Duodenal mucosa (tissue), 2 donors: ENCODE measurements around the gene PAX5.

ENCODE experiments used
- H3K27ac ChIP-seq: one replicate; pipeline ENCODE4 v1.7.0; 2013; ENCODE audit warnings: low read depth, low read length
- H3K27me3 ChIP-seq, 2 donors: one replicate each; pipeline ENCODE4 v1.7.0; 2013; ENCODE audit warnings: low read length in 2 of 2, control low read depth in 1 of 2; ENCODE audit not compliant: insufficient read depth in 2 of 2, control insufficient read depth in 1 of 2
- H3K36me3 ChIP-seq, 2 donors: one replicate each; pipeline ENCODE4 v1.7.0; 2013; ENCODE audit warnings: low read length in 2 of 2, control low read depth in 1 of 2; ENCODE audit not compliant: insufficient read depth in 2 of 2, control insufficient read depth in 1 of 2
- H3K4me1 ChIP-seq, 2 donors: one replicate each; pipeline ENCODE4 v1.7.0; 2013; ENCODE audit warnings: low read length in 2 of 2, control low read depth in 1 of 2; ENCODE audit not compliant: insufficient read depth in 2 of 2, control insufficient read depth in 1 of 2
- H3K4me3 ChIP-seq, 2 donors: one replicate each; pipeline ENCODE4 v1.7.0; 2013; ENCODE audit warnings: low read length in 2 of 2, low read depth in 1 of 2
- H3K9ac ChIP-seq, 2 donors: one replicate each; pipeline ENCODE4 v1.7.0; 2013; ENCODE audit warnings: low read length in 2 of 2, low read depth in 1 of 2
- H3K9me3 ChIP-seq, 2 donors: one replicate each; pipeline ENCODE4 v1.7.0; 2013; ENCODE audit warnings: low read length in 2 of 2, control low read depth in 1 of 2; ENCODE audit not compliant: control insufficient read depth in 1 of 2

The PAX5 gene

DNA sequence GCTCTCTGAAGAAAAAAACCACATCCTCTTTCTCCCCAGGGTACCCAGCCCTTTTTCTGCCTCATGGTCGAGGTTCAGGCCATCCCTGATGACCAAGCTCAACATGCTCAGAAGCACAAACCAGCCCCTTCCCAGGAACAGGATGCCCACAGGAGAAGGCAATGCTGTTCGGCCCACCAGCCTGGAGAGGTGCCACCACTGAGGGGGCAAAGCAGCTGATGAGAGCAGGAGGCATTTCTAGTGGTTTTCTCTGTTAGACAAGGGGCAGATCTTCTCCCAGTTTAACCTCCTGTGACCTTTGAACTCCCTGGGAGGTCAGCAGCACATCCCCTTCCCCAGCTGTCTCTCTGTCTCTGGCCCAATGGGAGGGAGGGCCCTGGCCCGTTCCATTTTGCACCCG, 73.0 kb downstream of the PAX5 start:
- Histone ChIP-seq H3K9me3 (no peaks in the 10 kb centered on the region), H3K27ac (no peak overlapping the region), H3K9ac (no peak overlapping the region), H3K27me3 (peaks cover 0 to 9% of the 10 kb centered on the region in 2 donors), H3K4me3 (peak overlapping the region; percentile 30 to 32), H3K4me1 (no peaks in the 10 kb centered on the region), H3K36me3 (no peaks in the 10 kb centered on the region)

DNA sequence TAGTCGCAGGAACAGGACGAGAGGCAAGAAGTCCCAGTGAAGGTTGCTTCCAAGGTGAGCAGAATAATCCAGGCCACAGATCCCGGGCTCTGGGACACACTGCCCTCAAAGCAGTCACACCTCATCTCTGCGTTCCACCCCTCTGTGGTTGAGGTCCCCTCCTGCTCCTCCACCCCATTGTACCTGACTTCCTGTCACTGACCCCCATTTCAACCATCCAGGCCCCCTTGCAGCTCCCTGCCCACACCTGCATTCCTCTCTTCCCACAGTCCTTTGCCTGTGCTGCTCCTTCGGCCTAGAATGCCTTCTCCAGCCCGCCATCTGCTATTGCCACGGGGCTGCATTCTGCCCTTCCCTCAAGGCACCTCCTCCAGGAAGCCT, 73.5 kb downstream of the PAX5 start:
- Histone ChIP-seq H3K27ac (no peak overlapping the region), H3K4me3 (no peak overlapping the region), H3K27me3 (peaks cover 0 to 9% of the 10 kb centered on the region in 2 donors), H3K9ac (no peak overlapping the region), H3K36me3 (no peaks in the 10 kb centered on the region), H3K9me3 (no peaks in the 10 kb centered on the region), H3K4me1 (no peaks in the 10 kb centered on the region)

DNA sequence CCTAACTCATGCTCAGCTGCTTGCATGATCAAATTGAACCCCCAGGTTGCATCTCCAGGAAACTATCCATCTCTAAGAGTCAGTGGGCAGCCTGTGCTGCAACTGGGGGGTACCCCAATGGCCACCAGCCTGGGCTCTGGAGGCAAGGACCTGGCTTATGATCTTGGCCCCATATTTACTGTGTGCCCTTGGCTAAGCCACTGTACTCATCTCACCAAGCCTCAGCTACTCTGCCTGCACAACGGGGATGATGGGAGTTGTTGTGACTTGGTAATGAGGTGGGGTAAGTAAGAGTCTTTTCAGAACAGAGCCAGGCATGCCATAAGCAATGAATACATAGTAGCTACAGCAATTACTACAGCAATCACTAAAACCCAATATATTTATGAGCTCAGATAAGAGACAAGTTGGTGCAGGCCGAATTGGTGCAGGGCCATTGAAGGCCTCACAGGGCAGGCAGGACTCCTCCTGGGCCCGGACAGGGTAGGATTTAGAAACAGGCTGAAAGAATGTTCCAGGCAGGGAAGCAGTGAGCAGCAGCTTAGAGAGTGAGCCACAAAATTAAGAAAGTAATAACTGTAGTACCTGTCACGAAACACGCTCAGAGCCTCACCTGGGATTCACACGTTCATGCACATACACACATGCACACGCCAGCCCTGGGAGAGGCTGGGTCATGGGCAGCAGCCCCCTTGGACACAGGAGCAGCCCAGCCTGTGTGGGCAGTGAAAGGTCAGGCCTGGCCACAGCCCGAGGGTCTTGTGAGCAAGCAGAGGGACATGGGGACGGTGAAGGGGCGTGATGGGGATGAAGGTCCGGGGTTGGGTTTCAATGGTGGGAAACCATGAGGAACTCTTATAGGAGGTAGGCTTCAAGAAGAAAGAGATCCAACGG, 74.1 kb downstream of the PAX5 start:
- Histone ChIP-seq H3K4me3 (no peak overlapping the region), H3K27me3 (peaks cover 0 to 9% of the 10 kb centered on the region in 2 donors), H3K9me3 (no peaks in the 10 kb centered on the region), H3K9ac (no peak overlapping the region), H3K27ac (no peak overlapping the region), H3K4me1 (no peaks in the 10 kb centered on the region), H3K36me3 (no peaks in the 10 kb centered on the region)

DNA sequence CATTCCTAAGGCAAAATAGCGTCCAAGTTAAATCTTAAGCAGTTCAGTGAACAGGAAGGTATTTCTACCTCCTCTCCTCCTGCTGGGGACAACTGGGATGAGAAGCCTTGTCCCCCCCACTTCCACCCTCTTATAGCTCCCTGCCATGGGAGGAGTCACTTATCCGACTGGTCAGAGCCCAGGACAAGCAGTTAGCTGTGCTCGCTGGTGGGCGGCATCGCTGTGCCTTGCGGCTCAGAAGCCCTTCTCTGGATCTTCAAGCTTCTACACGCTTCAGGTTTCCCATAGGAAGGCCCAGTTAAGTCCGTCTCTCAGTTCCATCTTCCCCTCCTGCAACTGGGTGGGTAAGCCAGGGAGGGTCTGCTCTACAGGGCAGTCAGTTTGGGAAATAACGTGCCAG, 77.2 kb downstream of the PAX5 start:
- H3K4me3 ChIP-seq: no peak overlapping the region
- no peaks in the 10 kb centered on the region for H3K9me3 ChIP-seq
- H3K27ac ChIP-seq: no peak overlapping the region
- peaks cover 0 to 7% of the 10 kb centered on the region in 2 donors for H3K27me3 ChIP-seq
- H3K4me1 ChIP-seq: no peaks in the 10 kb centered on the region
- H3K9ac ChIP-seq: no peak overlapping the region
- no peaks in the 10 kb centered on the region for H3K36me3 ChIP-seq

DNA sequence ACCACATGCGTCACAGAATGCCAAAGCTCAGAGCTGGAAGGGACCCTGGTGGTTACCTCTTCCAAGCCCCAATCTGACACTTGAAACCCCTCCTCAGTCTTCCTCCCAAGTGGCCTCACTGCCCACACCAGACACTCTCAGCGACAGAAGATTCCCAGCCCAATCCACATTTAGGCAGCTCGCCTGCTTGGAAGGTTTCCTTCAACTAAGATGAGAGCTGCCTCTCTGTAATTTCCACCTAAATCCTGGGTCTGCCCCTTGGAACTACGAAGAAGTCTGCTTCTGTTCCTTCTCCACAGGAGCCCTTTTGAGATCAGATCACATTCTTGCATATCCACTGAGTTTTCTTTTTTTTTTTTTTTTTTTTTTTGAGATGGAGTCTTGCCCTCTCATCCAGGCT, 83.7 kb downstream of the PAX5 start:
- Histone ChIP-seq H3K27me3 (peaks cover 0 to 5% of the 10 kb centered on the region in 2 donors), H3K4me1 (no peaks in the 10 kb centered on the region), H3K4me3 (no peak overlapping the region), H3K9ac (no peak overlapping the region), H3K9me3 (no peaks in the 10 kb centered on the region), H3K36me3 (no peaks in the 10 kb centered on the region), H3K27ac (no peak overlapping the region)

DNA sequence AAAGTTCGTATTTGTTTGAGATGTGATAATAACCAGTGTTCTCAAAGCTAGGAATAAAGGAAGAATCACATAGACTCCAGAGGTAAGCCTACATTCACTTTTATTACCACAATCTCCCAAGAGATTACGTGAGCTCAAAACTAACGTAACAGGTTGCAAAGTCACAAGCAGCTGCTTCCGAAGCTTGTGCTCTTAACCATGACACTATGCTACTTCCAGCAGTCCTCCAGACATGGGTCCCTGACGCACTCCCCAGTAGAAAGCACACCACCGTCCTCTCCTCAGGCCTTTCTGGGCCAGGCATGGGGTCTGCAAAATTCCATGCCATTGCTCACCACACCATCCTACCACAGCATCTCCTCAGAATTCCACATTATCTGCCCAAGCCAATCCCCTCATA, 84.6 kb downstream of the PAX5 start:
- Histone ChIP-seq H3K4me1 (no peaks in the 10 kb centered on the region), H3K36me3 (no peaks in the 10 kb centered on the region), H3K27me3 (peaks cover 0 to 5% of the 10 kb centered on the region in 2 donors), H3K4me3 (no peak overlapping the region), H3K9ac (no peak overlapping the region), H3K27ac (no peak overlapping the region), H3K9me3 (no peaks in the 10 kb centered on the region)

DNA sequence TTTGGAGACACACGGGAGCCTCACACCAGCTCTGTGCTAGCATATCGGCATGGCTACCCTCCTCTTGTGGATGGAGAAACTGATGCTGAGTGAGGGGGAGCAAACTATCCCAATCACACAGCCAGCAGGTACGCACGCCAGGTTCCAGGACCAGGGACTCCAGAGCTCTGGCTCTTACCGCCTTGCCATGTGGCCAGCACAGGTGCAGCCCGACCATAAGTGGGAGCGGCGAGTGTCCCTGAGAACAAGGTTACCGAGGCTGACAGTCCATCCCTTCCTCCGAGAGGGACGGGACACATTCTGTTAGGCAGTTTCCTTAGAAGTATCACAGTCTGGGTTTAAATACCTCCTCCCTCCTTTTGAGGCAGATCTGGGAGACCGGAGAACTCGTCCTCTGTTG, 86.0 kb downstream of the PAX5 start:
- H3K9me3 ChIP-seq: no peaks in the 10 kb centered on the region
- no peak overlapping the region for H3K27ac ChIP-seq
- peaks cover 0 to 5% of the 10 kb centered on the region in 2 donors for H3K27me3 ChIP-seq
- H3K36me3 ChIP-seq: no peaks in the 10 kb centered on the region
- H3K9ac ChIP-seq: no peak overlapping the region
- H3K4me3 ChIP-seq: no peak overlapping the region
- no peaks in the 10 kb centered on the region for H3K4me1 ChIP-seq

DNA sequence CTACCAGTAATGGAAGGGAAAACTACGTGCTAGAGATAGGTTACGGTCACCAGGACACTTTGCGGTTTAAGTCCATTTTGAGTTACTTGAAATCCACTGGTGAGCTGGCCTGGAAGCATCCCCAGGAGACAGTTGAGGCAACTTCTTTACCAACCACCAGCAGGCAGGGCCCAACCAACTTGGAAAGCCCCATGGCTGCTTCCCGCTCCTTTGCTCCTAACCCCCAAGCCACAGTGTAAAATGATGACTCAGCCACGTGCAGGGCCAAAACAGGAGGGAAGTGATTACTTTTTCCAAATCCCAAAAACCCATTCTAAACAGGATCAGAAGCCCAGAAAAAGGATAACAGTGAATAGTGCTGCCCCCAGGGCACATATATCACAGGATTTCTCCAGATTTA, 87.4 kb downstream of the PAX5 start:
- Histone ChIP-seq H3K27me3 (peaks cover 0 to 5% of the 10 kb centered on the region in 2 donors), H3K4me3 (no peak overlapping the region), H3K27ac (no peak overlapping the region), H3K9ac (no peak overlapping the region), H3K4me1 (no peaks in the 10 kb centered on the region), H3K9me3 (no peaks in the 10 kb centered on the region), H3K36me3 (no peaks in the 10 kb centered on the region)

DNA sequence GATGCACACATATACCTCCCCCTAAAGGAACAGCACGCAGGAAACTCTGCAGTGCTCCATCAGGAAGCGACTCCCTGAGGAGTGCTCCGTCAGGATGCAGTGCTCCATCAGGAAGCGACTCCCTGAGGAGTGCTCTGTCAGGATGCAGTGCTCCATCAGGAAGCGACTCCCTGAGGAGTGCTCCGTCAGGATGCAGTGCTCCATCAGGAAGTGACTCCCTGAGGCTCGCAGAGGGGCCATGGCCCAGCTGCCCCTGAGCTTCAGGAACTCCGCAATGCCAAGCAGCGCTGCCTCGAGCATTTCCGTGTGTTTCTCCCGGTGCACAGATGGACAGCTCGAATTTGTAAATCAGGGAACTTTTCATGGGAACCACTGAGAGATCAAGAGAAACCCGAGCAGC, 88.1 kb downstream of the PAX5 start:
- no peaks in the 10 kb centered on the region for H3K4me1 ChIP-seq
- H3K27ac ChIP-seq: no peak overlapping the region
- H3K36me3 ChIP-seq: no peaks in the 10 kb centered on the region
- H3K9me3 ChIP-seq: no peaks in the 10 kb centered on the region
- no peak overlapping the region for H3K4me3 ChIP-seq
- H3K9ac ChIP-seq: no peak overlapping the region
- peaks cover 0 to 5% of the 10 kb centered on the region in 2 donors for H3K27me3 ChIP-seq

DNA sequence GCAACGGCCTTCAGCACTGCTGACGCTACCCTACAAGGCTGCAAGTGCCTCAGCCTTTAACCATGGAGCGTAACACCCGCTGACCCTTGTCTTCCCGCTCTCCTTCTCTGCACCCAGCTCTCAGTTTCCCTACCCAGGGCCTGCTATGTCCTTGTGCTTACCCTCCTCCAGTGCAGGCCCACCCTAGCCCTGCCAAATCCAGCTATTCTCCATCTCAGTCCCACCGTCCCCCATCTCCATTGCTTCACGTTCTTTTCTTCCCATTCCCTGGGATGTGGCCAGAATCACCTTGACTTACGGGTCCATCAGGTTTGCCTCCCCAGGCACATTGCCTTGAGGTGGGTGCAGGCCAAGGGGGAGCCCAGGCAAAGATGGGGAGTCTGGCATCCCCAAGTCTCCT, 91.2 kb downstream of the PAX5 start:
- H3K4me3 ChIP-seq: no peak overlapping the region
- no peaks in the 10 kb centered on the region for H3K36me3 ChIP-seq
- H3K4me1 ChIP-seq: no peaks in the 10 kb centered on the region
- H3K27me3 ChIP-seq: no peaks in the 10 kb centered on the region
- no peak overlapping the region for H3K27ac ChIP-seq
- no peaks in the 10 kb centered on the region for H3K9me3 ChIP-seq
- no peak overlapping the region for H3K9ac ChIP-seq
